NB4 (cell line): Measurements from ENCODE around the gene PCYT1A.

Experiments
- POLR2A ChIP-seq: IDR thresholded peaks from 2 replicates; pipeline ENCODE4 v1.6.1; 2011; ENCODE audit warnings: mild to moderate bottlenecking; ENCODE audit not compliant: insufficient read length; ENCODE audit errors: extremely low read depth
- TF ChIP-seq, protein P1 (sequence below): IDR thresholded peaks from one replicate; pipeline ENCODE4 v1.5.1; 2012; ENCODE audit warnings: low read depth, low read length
- TF ChIP-seq, protein P2 (sequence below): IDR thresholded peaks from 2 replicates; pipeline ENCODE4 v1.6.1; 2011; ENCODE audit warnings: low read depth, low read length

- TF ChIP-seq, protein P1, sequence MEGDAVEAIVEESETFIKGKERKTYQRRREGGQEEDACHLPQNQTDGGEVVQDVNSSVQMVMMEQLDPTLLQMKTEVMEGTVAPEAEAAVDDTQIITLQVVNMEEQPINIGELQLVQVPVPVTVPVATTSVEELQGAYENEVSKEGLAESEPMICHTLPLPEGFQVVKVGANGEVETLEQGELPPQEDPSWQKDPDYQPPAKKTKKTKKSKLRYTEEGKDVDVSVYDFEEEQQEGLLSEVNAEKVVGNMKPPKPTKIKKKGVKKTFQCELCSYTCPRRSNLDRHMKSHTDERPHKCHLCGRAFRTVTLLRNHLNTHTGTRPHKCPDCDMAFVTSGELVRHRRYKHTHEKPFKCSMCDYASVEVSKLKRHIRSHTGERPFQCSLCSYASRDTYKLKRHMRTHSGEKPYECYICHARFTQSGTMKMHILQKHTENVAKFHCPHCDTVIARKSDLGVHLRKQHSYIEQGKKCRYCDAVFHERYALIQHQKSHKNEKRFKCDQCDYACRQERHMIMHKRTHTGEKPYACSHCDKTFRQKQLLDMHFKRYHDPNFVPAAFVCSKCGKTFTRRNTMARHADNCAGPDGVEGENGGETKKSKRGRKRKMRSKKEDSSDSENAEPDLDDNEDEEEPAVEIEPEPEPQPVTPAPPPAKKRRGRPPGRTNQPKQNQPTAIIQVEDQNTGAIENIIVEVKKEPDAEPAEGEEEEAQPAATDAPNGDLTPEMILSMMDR: no peak
- peak; percentile 79 for TF ChIP-seq POLR2A
- TF ChIP-seq, protein P2, sequence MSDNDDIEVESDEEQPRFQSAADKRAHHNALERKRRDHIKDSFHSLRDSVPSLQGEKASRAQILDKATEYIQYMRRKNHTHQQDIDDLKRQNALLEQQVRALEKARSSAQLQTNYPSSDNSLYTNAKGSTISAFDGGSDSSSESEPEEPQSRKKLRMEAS: peak; percentile 60; the same call in 1 of the 2 replicates
Measured at GRCh38 chr3:196287440-196288140, at the start of gene PCYT1A.
